GM21447 (cell line): Measurements from ENCODE around the gene ABCA10.
"Not testable (repeated sequence)": the region's sequence is repeated elsewhere in the genome, so short reads cannot be mapped to it uniquely, and the experiment has no call there.

Experiments used
- ATAC-seq: cut with Tn5 transposase; IDR thresholded peaks from one replicate; pipeline ENCODE4 v1.9.1; 2021; ENCODE audit not compliant: unreplicated experiment

ABCA10 gene, protein sequence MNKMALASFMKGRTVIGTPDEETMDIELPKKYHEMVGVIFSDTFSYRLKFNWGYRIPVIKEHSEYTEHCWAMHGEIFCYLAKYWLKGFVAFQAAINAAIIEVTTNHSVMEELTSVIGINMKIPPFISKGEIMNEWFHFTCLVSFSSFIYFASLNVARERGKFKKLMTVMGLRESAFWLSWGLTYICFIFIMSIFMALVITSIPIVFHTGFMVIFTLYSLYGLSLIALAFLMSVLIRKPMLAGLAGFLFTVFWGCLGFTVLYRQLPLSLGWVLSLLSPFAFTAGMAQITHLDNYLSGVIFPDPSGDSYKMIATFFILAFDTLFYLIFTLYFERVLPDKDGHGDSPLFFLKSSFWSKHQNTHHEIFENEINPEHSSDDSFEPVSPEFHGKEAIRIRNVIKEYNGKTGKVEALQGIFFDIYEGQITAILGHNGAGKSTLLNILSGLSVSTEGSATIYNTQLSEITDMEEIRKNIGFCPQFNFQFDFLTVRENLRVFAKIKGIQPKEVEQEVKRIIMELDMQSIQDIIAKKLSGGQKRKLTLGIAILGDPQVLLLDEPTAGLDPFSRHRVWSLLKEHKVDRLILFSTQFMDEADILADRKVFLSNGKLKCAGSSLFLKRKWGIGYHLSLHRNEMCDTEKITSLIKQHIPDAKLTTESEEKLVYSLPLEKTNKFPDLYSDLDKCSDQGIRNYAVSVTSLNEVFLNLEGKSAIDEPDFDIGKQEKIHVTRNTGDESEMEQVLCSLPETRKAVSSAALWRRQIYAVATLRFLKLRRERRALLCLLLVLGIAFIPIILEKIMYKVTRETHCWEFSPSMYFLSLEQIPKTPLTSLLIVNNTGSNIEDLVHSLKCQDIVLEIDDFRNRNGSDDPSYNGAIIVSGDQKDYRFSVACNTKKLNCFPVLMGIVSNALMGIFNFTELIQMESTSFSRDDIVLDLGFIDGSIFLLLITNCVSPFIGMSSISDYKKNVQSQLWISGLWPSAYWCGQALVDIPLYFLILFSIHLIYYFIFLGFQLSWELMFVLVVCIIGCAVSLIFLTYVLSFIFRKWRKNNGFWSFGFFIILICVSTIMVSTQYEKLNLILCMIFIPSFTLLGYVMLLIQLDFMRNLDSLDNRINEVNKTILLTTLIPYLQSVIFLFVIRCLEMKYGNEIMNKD (N-terminal part only)

DNA sequence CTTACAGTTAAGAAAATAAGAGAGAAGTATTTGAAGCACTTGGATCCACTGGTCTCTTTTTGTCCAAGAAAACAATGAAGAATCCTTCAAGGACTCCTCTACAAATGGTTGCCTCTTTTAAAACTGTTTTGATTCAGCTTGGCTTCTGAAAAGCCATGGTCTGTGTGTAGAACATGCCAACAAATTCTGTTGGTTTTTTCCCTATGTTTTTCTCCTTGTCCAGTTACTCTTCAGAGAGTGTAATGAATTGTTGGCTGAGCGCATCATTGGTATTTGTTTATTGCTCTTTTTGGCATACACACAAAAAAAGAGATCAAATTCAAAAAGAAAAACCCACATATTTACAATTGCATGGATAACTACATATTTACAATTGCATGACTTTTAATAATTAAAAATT, at the start of gene ABCA10:
ABCA10 (minus strand) TSS at position 249 of the 400 bp plus-strand sequence. CDS start 3,466 bp downstream, outside the sequence.
- no peak for ATAC-seq

DNA sequence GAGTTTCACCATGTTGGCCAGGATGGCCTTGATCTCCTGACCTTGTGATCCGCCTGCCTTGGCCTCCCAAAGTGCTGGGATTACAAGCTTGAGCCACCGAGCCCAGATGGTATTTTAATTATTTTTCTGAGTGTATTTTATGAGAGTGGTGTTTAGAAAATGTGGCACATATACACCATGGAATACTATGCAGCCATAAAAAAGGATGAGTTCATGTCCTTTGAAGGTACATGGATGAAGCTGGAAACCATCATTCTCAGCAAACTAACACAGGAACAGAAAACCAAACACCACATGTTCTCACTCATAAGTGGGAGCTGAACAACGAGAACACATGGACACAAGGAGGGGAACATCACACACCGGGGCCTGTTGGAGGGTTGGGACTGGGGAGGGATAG, 47.7 kb upstream of the ABCA10 start:
- not testable (repeated sequence) for ATAC-seq

DNA sequence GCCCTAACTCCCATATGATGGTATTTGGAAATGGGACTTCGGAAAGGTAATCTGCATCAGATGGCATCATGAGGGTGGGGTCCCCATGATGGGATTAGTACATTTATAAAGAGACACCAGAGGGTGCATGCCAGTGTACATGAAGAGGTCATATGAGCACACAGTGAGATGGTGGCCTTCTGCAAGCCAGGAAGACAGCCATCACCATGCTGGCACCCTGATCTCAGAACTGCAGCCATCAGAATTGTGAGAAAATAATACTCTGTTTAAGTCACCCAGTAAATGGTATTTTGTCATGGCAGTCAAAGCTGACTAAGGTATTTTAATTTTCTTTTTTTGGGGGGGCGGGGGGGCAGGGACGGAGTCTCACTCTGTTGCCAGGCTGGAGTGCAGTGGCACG, 47.1 kb upstream of the ABCA10 start:
- ATAC-seq, result no peak

DNA sequence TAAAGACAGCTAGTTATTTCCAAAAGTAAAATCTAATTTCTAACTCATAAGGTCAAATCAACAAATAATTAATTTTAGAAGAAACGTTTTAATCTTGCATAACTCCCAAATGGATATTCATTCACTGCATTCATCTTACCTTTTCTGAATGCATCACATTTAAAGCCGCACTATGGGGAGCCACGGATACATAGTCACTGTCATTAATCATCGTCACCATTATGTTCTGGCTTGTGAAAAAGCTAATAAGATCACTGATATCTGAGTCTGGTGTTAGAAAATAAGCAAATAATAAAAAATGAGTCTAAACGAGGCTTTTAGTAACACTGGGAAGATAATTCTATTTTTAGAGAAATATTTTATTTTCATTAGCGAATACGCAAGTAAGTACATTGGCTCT, 42.4 kb upstream of the ABCA10 start:
- ATAC-seq, result no peak

DNA sequence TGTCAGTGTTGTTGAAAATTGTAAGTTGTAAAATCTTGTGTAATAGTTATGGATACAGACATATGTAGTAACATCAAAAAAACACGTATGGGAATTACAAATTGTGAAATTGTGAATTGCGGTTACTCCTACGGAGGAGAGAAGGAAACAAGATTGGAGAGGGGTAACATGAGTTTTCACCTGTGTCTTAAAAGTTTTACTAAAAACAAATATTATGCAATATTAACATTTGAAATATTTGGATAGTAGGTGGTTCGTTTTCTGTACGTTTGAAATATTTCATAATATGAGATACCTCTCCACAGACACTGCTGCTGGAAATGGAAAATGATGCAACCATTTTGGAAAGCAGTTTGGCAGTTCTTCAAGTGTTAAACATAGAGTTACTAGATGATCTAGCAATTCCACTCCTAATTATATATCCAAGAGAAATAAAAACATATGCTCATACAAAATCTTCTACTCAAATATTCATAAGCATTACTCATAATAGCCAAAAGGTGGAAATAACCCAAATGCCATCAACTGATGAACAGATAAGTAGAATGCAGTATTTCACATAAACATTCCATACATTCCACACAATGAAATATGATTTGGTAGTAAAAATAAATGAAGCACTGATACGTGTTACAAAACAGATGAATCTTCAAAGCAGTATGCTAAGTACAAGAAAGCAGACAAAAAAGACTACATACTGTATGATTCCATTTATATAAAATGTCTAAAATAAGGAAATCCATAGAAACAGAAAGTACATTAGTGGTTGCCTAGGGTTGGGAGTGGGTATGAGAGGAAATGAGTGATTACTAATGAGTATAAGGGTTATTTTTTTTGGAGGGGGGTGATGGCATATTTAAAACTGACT, 40.7 kb upstream of the ABCA10 start:
- ATAC-seq, result no peak

DNA sequence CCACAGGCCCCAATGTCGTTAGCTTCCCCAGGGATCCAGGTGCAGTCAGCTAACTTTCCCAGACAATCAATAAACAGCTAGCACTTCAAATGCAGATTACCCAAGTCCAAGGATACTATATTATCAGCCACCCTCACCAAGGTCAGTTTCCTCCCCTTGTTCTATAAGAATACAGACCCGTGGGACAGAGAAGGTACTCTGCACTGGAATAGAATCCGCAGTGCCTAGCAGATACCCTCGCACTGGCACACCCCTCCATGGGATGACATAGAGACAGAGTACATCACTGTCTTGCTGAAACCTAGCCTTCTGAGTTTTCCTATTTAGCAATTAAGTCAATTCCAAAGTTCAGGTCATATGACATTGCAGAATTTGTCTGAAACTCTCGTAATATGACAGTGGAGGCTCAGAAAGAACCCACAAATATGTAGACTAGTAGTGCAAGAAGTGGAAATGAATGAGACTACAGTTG, 40.0 kb upstream of the ABCA10 start:
- ATAC-seq, result no peak

DNA sequence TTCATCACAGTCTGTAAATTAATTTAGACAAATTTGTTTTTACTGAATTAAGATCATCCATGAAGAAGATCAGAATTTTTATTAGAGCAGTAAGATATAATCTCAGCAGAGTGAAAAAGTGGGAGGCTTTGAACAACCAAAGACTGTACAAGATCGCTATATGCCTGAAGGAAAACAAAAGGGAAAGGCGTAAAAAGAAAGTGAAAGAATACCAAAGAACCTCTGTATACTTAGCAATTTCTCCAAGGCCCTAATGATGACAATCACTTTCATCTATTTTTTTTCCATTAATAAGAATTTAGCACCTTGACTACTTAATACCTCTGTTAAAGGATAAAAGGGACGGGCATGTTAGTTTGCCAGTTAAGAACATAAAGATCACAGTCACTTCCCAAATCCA, 38.6 kb upstream of the ABCA10 start:
- no peak for ATAC-seq

DNA sequence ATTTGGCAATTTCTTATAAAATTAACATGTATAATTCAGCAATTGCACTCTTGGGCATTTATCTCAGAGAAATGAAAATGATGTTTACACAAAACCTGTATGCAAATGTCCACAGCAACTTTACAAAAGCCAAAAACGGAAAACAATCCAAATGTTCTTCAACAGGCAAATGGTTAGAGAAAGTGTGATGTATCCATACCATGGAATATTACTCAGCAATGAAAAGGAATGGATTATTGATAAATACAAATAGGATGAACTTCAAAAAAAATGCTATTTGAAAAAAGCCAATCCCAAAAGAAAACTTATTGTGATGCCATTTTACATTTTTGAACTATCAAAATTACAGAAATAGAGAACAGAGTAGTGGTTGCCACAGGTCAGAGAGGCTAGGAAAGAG, 37.2 kb upstream of the ABCA10 start:
- ATAC-seq, result no peak

DNA sequence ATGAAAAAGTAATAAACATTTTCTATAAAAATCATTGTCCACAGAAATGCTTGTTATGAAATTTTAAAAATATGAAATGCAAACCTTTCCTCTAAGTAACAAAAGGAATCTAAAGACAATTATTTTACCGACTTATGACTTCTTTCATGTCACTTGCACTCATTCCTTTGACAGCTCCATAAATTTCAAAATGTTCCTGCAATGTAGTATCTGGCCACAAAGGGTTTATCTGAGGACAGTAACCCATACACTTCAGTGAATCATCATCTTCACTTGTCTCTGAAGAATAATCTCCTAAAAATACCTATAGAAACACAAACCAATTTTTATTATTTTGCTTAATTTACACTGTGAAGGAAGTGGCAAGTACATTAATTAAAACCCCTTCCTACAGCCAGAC, 25.6 kb upstream of the ABCA10 start:
- no peak for ATAC-seq

DNA sequence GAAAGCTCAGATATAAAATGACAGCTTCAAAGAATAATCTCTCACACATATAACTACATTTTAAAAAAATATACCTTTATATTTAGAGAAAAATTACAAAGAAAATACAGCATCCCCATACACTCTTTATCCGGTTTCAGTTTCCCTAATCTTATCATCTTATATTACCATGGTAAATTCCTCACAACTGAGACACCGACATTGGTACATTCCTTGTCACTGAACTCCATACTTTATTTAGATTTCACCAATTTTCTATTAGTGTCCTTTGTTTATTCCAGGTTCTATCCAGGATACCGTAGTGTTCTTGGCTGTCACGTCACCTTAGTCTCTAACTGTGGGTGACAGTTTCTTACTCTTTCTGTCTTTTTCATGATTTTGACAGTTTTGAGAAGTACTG, 22.0 kb upstream of the ABCA10 start:
- no peak for ATAC-seq

DNA sequence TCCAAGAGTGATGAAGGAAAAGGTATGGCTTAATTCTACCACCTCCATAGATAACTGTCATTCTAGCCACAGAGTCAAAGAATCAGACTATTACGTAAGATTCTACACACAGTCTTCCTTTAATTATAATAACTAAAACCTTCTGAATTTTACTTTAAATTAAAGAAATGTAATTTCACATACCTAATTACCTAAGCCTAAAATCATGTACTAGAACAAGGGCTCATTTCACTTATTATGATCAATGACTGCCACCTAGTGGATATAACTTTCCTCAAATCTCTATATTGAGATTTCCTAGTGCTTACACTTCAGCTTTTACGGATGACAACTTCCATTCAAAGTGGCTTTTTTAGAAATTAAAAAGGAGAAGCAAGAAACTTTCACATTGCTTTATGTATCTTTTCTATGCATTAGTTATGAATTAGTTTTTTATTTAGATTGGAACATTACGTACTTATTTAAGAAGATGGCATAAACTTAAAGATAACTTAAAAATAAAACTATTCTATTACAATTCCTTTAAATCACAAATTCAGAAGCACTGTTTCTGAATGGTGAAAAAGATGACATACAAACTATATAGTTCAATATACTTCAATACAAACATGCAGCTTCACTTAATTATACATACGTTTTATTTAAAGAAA, 18.2 kb upstream of the ABCA10 start:
- ATAC-seq, result peak; percentile 58

DNA sequence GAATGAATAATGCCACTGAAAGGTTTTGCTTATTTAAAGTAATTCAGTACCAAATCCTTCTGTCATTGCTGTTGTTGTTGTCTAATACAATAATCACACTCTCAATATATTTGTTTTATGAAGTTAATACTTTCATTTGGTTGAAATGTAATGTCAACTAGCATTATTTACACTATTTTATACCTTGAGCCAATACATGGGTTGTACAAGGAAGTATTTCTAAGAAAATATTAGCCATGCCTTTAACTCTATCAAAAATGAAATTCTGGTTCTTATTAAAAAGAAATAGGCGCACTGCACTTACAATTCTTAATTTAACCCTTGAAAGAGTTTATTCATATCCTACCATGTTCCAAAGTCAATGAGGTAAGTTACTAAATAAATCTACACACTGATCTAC, 17.6 kb upstream of the ABCA10 start:
- no peak for ATAC-seq

DNA sequence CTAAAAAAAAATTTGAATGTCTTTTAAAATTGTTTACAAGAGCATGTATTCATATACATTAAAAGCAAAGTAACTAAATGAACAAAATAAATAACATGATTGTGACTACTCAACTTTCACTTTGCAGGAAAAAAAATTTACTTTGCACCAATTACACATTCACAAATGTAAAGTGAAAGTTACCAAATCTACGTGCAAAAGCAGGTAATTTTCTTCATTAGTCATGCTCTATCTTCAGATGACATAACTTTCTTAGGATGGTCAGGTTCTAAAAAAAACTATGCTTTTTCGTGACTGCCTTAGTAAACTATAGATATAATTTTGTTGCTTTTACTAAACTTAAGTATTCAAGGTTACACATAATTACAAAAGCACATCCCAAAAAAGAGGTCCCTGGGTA, 17.0 kb upstream of the ABCA10 start:
- ATAC-seq, result no peak

DNA sequence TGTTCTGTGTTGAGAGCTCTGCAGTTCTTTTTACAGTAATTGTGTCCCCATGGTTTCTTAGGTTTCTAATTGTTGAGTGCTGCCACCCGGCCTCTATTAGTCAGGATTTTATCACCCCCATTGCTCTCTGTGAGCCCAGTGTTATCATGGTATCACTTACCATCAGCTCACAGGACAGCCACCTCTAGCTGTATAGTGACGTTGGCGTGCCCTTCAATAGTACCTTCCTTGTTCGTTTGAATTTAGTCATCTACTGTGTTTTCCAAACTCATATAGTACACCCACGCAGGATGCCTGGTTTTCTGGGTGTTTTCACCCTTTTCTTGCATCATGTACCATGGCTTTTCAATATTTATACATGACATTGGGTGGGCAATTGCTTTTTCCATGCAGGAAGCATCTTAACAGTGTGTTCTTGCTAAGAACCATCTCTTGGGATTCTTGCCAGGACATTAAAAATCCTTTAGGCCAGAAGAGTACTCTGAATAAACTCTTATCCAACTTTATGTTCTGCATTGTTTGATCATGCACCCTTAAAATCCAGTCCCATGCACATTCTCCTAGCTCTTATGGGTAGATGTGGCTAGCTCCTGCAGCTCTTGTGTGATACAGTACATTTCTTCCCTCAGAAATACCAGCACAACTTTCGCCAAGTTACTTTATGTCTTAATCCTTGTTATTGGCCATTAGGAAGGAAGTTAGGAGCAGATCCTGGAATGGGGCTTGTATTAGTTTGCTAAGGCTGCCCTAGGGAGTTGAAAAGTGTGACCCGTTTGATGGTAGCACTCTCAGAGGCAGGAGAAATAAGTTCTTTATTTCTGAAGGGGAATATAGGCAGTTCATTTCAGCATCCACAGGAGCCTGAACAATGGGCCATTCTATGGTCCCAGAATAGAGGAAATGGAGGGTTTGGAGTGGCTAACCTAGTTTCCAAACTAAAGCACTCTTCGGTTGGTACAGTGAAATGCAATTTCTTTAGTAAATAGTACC, 11.3 kb upstream of the ABCA10 start:
- no peak for ATAC-seq

DNA sequence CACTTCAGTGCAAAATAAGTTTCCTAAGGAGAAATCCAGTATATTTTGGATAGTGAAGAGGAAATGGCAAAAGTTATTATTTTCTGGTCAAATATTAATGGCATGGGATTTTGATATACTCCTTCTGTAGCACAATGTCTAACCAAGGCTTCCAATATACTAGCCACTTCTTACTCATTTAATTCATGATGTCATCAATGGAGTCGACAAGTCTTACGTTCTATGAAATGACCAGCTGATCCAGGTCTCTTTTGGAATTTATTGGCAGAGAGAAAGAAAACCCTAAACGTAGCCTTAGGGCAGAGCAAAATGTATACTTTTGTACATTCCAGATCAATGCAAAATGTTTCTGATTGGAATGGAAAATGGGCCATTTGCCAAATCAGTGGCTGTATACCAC, 8.3 kb upstream of the ABCA10 start:
- ATAC-seq, result no peak

DNA sequence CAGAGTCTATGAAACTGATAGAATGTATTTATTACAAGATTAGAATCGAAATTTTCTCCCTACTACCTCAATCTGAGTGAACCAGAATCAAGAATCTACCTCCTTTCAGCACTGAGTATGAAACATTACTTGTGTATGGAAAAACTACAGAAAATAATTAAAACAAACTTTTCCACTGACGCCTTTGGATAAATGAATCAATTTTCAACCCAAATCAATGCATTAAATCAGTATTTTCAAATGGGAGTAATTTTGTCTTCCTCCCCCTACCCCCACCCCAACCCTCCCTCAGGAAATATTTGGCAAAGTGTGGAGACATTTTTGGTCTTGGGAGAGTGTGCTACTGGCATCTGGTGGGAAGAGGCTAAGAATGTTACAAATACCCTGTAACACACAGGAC, 7.8 kb upstream of the ABCA10 start:
- no peak for ATAC-seq

DNA sequence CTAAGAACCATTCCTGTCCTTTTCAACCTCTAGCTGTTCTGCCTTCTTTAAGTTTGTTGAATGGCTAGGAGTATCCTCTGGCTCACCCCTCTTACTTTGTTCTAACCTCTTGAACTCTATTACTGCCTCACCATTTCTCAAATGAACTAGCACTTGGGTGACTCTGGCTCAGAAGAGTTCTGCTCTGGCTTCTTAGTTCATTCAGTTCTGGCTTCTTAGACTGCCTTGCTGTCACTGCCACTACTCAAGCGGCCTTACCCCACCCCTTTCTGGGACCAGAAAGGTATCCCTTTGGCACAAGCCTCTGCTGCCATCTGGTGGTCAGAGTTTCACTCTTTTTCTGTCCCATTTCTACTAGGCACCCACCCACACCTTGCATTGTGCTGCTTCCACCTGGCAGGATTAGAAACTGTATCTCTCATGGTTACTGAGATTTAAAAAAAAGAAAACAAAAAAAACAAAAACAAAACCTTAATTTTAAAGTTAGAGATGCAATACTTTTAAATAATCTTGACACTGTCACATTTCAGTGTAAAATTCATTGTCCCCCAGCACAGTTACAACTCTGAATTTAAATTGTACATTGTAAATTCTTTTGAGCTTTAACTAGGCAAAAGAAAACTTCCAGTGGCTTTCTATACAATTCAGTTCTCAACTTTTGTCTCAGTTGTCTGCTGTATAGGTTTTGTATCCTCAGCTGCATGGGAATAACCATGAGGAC, 6.9 kb upstream of the ABCA10 start:
- ATAC-seq, result peak; percentile 93

DNA sequence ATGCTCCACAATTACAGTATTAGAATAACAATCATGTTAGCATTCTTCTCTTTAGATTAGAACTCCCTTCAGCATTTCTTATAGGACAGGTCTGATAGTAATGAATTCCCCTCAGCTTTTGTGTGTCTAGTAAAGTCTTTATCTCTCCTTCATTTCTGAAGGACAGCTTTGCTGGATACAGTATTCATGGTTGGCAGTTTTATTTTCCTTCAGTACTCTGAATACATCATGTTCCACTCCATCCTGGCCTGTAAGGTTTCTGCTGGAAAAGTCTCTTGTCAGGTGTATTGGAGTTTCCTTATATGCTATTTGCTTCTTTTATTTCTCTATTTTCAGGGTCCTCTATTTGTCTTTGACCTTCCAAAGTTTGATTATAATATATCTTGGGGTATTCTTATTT, 4.0 kb upstream of the ABCA10 start:
- no peak for ATAC-seq
